CD4-positive, alpha-beta T cell (primary cell): ENCODE results near the gene DPH7. TPM values are rescaled to one million over a fixed set of nuclear protein-coding genes. Genes with fewer than 3 reads are reported as not detected.

Experiments used
- ATAC-seq: fragments of 200-7000 bp; cut with Tn5 transposase; one replicate; pipeline ENCODE4 v1.10.0; 2022; ENCODE audit warnings: mild to moderate bottlenecking; ENCODE audit not compliant: poor library complexity
- CTCF ChIA-PET: fragments of 350-600 bp; sonication (Branson Sonifier 250); formaldehyde crosslinking; loops from one replicate; lab custom pipeline; 2021; ENCODE audit warnings: antibody characterized with exemption, inconsistent platforms; lab: Charles Lee
- POLR2A ChIA-PET: fragments of 350-600 bp; sonication (Branson Sonifier 250); formaldehyde crosslinking; loops from one replicate; lab custom pipeline; 2021; ENCODE audit warnings: antibody characterized with exemption, inconsistent platforms; lab: Charles Lee
- DNase-seq, 14 experiments: peaks; one replicate each; pipeline ENCODE4 v3.0.0-alpha.2; 2013 to 2020; ENCODE audit warnings: mixed read lengths in 2 of 14
- H3K27ac ChIP-seq, 2 donors: one replicate each; pipeline versions ENCODE4 v1.5.1 to v1.7.0; 2013; ENCODE audit warnings: low read length in 2 of 2, low read depth in 1 of 2, mild to moderate bottlenecking in 1 of 2
- H3K27me3 ChIP-seq, 2 experiments: 1 replicate in 1 of 2; 2 replicates in 1 of 2; pipeline versions ENCODE4 v1.6.1 to v1.7.0; 2013; ENCODE audit warnings: low read length in 2 of 2, control low read depth in 1 of 2, mild to moderate bottlenecking in 1 of 2, moderate library complexity in 1 of 2; ENCODE audit not compliant: insufficient read depth in 2 of 2, control insufficient read depth in 1 of 2
- H3K36me3 ChIP-seq: one replicate; pipeline ENCODE4 v1.6.1; 2013; ENCODE audit warnings: low read length, control low read depth; ENCODE audit not compliant: insufficient read depth
- H3K4me1 ChIP-seq: one replicate; pipeline ENCODE4 v1.6.1; 2013; ENCODE audit warnings: low read length, control low read depth; ENCODE audit not compliant: insufficient read depth
- H3K4me3 ChIP-seq: one replicate; pipeline ENCODE4 v1.5.1; 2013; ENCODE audit warnings: mild to moderate bottlenecking, low read length, moderate library complexity
- H3K9me3 ChIP-seq, 2 experiments: 1 replicate in 1 of 2; 2 replicates in 1 of 2; pipeline versions ENCODE4 v1.6.1 to v1.7.0; 2013; ENCODE audit warnings: low read length in 2 of 2, mild to moderate bottlenecking in 2 of 2, control low read depth in 1 of 2, moderate library complexity in 1 of 2; ENCODE audit not compliant: control insufficient read depth in 1 of 2, insufficient read depth in 1 of 2
- H3K27ac Mint-ChIP-seq: one replicate; pipeline ENCODE4 v1.8.0; 2020; ENCODE audit warnings: mixed read lengths
- H3K27me3 Mint-ChIP-seq: one replicate; pipeline ENCODE4 v1.8.0; 2021; ENCODE audit warnings: mixed read lengths
- H3K36me3 Mint-ChIP-seq: one replicate; pipeline ENCODE4 v1.8.0; 2021; ENCODE audit warnings: low read depth, mixed read lengths
- H3K4me1 Mint-ChIP-seq: one replicate; pipeline ENCODE4 v1.8.0; 2021; ENCODE audit warnings: low read depth, mixed read lengths
- H3K4me3 Mint-ChIP-seq: one replicate; pipeline ENCODE4 v1.8.0; 2020; ENCODE audit warnings: mild to moderate bottlenecking, mixed read lengths
- H3K9me3 Mint-ChIP-seq: one replicate; pipeline ENCODE4 v1.8.0; 2020; ENCODE audit warnings: mixed read lengths
- intact Hi-C, 2 experiments: fragments of 100-400 bp; cut with DNase I in 1 of 2; cut with micrococcal nuclease in 1 of 2; formaldehyde crosslinking; loops; one replicate each; pipeline versions ENCODE4 v1.15.1 to v1.9.0; 2023 to 2025; cut with DNase I, micrococcal nuclease
- total RNA-seq, 174 experiments: library from RNA in 2 of 174; stranded (reverse) in 2 of 174; gene quantifications; one replicate each; pipeline ENCODE4 v1.2.3 and lab custom pipeline; 2021 to 2026
- TF ChIP-seq, protein P1 (sequence below): fragments of 200-600 bp; IDR thresholded peaks from one replicate; pipeline ENCODE4 v1.8.0; 2022; ENCODE audit warnings: antibody characterized with exemption, mild to moderate bottlenecking

The DPH7 gene
- total RNA-seq, 2 experiments from 2014 or later, result 36.4 to 36.8 TPM

DNA sequence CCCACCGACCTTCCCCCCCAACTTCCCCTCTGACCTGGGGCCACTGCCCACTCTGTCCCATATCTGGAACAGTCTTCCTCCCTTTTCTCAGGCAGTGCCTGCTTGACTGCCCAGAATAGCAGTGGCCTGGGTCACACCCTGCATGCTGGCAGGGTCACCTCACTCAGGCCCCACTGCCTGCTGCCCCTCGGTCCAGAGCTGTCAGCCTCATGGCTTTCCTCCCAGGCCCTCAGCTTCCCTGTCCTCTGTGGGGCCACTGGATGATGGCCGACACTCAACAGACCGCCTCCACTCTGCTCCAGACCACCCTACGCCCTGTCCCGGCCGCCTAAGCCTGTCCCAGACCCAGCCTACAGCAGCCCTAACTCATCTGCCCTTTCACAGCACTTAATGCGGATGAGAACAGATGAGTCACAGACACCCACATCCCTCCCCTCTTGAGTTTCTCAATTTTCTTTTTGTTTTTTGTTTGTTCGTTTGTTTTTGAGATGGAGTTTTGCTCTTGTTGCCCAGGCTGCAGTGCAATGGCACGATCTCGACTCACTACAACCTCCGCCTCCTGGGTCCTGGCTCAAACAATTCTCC is 34.5 kb downstream of the DPH7 start:
- no peaks in the 10 kb centered on the region for H3K36me3 Mint-ChIP-seq
- no peak overlapping the region for H3K4me3 Mint-ChIP-seq
- H3K36me3 ChIP-seq, result no peaks in the 10 kb centered on the region
- no peak overlapping the region for H3K27ac ChIP-seq
- no peaks in the 10 kb centered on the region for H3K27me3 Mint-ChIP-seq
- H3K4me1 ChIP-seq, result no peaks in the 10 kb centered on the region
- no peaks in the 10 kb centered on the region for H3K4me1 Mint-ChIP-seq
- H3K4me3 ChIP-seq, result no peak overlapping the region
- no peaks in the 10 kb centered on the region for H3K9me3 ChIP-seq
- POLR2A ChIA-PET, result no interaction called here
- ATAC-seq, result no peak
- intact Hi-C loops, result no loop called here
- TF ChIP-seq, protein P1, sequence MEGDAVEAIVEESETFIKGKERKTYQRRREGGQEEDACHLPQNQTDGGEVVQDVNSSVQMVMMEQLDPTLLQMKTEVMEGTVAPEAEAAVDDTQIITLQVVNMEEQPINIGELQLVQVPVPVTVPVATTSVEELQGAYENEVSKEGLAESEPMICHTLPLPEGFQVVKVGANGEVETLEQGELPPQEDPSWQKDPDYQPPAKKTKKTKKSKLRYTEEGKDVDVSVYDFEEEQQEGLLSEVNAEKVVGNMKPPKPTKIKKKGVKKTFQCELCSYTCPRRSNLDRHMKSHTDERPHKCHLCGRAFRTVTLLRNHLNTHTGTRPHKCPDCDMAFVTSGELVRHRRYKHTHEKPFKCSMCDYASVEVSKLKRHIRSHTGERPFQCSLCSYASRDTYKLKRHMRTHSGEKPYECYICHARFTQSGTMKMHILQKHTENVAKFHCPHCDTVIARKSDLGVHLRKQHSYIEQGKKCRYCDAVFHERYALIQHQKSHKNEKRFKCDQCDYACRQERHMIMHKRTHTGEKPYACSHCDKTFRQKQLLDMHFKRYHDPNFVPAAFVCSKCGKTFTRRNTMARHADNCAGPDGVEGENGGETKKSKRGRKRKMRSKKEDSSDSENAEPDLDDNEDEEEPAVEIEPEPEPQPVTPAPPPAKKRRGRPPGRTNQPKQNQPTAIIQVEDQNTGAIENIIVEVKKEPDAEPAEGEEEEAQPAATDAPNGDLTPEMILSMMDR, result no peak
- H3K27ac Mint-ChIP-seq, result no peak overlapping the region
- no peaks in the 10 kb centered on the region for H3K27me3 ChIP-seq
- peak in 1 of 14 experiments; percentile 10 for DNase-seq
- CTCF ChIA-PET, result no interaction called here
- H3K9me3 Mint-ChIP-seq, result no peaks in the 10 kb centered on the region

DNA sequence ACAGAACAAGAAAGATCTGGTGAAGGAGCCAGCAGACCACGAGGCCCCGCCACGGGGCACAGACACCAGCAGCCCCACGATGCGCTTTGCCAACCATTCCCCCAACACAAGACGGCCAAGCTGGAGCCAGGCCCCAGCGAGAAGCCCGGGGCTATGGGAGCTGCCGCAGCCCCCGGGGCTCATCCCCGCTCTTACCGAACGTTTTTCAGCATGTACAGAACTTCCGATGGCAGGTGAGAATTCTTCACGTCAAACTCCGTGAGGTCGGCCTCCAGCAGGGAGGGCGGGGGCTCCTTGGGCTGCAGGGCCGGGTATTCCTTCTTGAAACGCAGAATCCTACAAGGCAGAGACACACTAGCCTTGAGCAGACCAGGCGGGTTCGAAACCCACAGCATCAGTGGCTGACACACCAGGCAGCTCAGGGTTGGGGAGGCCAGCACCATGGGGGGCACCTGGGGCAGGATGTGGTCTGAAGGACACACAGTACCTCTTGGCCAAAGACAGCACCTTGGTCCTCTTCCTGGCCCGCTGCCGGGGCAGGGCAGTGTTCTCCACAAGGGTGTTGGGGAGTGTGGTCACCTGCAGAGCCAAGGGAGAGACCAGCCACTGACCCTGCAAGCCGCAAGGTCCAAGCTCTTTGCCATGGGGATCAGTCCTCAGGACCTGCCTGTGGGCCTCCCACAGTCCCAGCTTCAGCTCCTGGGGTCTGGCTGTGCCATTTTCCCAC is 35.3 kb downstream of the DPH7 start:
- no peak overlapping the region for H3K27ac ChIP-seq
- Mint-ChIP-seq H3K4me1 (no peaks in the 10 kb centered on the region), H3K36me3 (no peaks in the 10 kb centered on the region), H3K9me3 (no peaks in the 10 kb centered on the region), H3K4me3 (no peak overlapping the region), H3K27me3 (no peaks in the 10 kb centered on the region), H3K27ac (no peak overlapping the region)
- peak in 1 of 14 experiments; percentile 10 for DNase-seq
- intact Hi-C loops, result no loop called here
- no peak overlapping the region for H3K4me3 ChIP-seq
- CTCF ChIA-PET, result no interaction called here
- H3K9me3 ChIP-seq, result no peaks in the 10 kb centered on the region
- no peaks in the 10 kb centered on the region for H3K27me3 ChIP-seq
- H3K4me1 ChIP-seq, result no peaks in the 10 kb centered on the region
- H3K36me3 ChIP-seq, result no peaks in the 10 kb centered on the region
- ATAC-seq, result no peak
- TF ChIP-seq, protein P1, result no peak
- POLR2A ChIA-PET, result no interaction called here

DNA sequence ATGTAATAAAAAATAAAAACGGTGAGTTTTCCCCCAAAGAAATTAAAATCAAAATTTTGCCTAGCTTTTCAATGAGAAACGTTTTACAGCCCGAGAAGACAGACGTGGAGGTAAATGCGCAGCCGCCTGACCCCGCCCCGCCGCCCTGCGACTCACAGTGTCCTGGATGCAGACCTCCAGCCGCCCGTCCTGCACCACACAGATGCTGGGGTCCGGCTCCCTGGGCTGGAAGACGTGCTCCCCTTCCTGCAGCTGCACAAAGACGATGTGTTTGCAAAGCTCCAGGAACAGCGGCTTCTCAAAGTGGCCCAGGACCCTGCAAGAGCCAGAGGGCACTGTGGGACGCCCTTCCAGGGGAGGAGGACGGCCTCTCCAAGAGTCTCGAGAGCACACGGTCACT is 36.2 kb downstream of the DPH7 start:
- Histone ChIP-seq H3K27me3 (no peaks in the 10 kb centered on the region), H3K36me3 (no peaks in the 10 kb centered on the region), H3K27ac (no peak overlapping the region), H3K9me3 (no peaks in the 10 kb centered on the region), H3K4me3 (no peak overlapping the region), H3K4me1 (peaks cover 2% of the 10 kb centered on the region)
- H3K9me3 Mint-ChIP-seq, result no peaks in the 10 kb centered on the region
- ChIA-PET POLR2A (no interaction called here), CTCF (no interaction called here)
- no peak overlapping the region for H3K27ac Mint-ChIP-seq
- H3K4me1 Mint-ChIP-seq, result peaks cover 3% of the 10 kb centered on the region
- no peaks in the 10 kb centered on the region for H3K36me3 Mint-ChIP-seq
- peak in 1 of 14 experiments; percentile 9 for DNase-seq
- H3K4me3 Mint-ChIP-seq, result no peak overlapping the region
- intact Hi-C loops, result no loop called here
- TF ChIP-seq, protein P1, result no peak
- ATAC-seq, result no peak
- H3K27me3 Mint-ChIP-seq, result no peaks in the 10 kb centered on the region
